Heart right ventricle (tissue), 16 donors: ENCODE results near the gene PHKA1. TPM values are rescaled to one million over a fixed set of nuclear protein-coding genes. Genes with fewer than 3 reads are reported as not detected.
"Not testable (repeated sequence)": the region's sequence is repeated elsewhere in the genome, so short reads cannot be mapped to it uniquely, and the experiment has no call there.

ENCODE experiments used
- ATAC-seq, 8 donors: fragments of 200-7000 bp; cut with Tn5 transposase; one replicate each; pipeline ENCODE4 v1.9.1; 2020; ENCODE audit warnings: mild to moderate bottlenecking in 8 of 8, moderate library complexity in 8 of 8, moderate number of reproducible peaks in 1 of 8
- DNase-seq, 2 donors: peaks; one replicate each; pipeline ENCODE4 v3.0.0-alpha.2; 2020
- H3K27ac ChIP-seq, 10 donors: fragments of 200-600 bp; sonication (generic) in 2 of 10; one replicate each; pipeline versions ENCODE4 v1.5.0 to v1.8.0; 2020 to 2022; ENCODE audit warnings: mild to moderate bottlenecking in 3 of 10
- H3K27me3 ChIP-seq, 7 donors: fragments of 200-600 bp; one replicate each; pipeline ENCODE4 v1.8.0; 2021 to 2022; ENCODE audit warnings: mild to moderate bottlenecking in 2 of 7
- H3K36me3 ChIP-seq, 9 donors: fragments of 200-600 bp; sonication (generic) in 1 of 9; one replicate each; pipeline versions ENCODE4 v1.5.0 to v1.8.0; 2020 to 2022; ENCODE audit warnings: mild to moderate bottlenecking in 2 of 9
- H3K4me1 ChIP-seq, 9 donors: fragments of 200-600 bp; sonication (generic) in 1 of 9; one replicate each; pipeline versions ENCODE4 v1.5.0 to v1.8.0; 2020 to 2022; ENCODE audit warnings: mild to moderate bottlenecking in 4 of 9
- H3K4me3 ChIP-seq, 10 donors: fragments of 200-600 bp; sonication (generic) in 2 of 10; one replicate each; pipeline versions ENCODE4 v1.5.0 to v1.8.0; 2020 to 2022; ENCODE audit warnings: mild to moderate bottlenecking in 7 of 10, moderate library complexity in 2 of 10
- H3K9me3 ChIP-seq, 11 donors: fragments of 200-600 bp in 10 of 11; sonication (generic) in 2 of 11; one replicate each; pipeline versions ENCODE4 v1.5.0 to v1.8.0; 2013 to 2022; ENCODE audit warnings: mild to moderate bottlenecking in 2 of 11, control low read depth in 1 of 11, moderate library complexity in 1 of 11
- CTCF ChIP-seq, 9 donors: fragments of 200-600 bp; sonication (generic) in 2 of 9; IDR thresholded peaks; one replicate each; pipeline versions ENCODE4 v1.5.0 to v1.8.0; 2021 to 2022; ENCODE audit warnings: antibody characterized with exemption in 9 of 9, mild to moderate bottlenecking in 5 of 9, moderate library complexity in 1 of 9
- WGBS, 2 donors: extraction: QIAGEN DNeasy Blood & Tissue Kit; methylation state at CpG; one replicate each; pipeline ENCODE4 v1.1.7; 2013; ENCODE audit warnings: inconsistent platforms in 1 of 2; 5-methylcytosine and 5-hydroxymethylcytosine counted together
- intact Hi-C, 10 donors: fragments of 100-400 bp; cut with DNase I; formaldehyde crosslinking; loops; one replicate each; pipeline versions ENCODE4 v1.11.1 to v1.14.2; 2022
- polyA plus RNA-seq, 2 donors: library from polyadenylated mRNA; stranded (reverse); fragments of 200-250 nt; gene quantifications; one replicate each; pipeline ENCODE4 v1.2.3, GENCODE V29; 2013
- total RNA-seq, 10 donors: library from RNA; stranded (reverse); fragmentation: NEBNext Ultra II Directional in 3 of 10; extraction: Animal tissue kit (Norgen Biotek cat#: 25700) in 3 of 10; gene quantifications; one replicate each; pipeline versions ENCODE4 v1.2.1 to v1.2.4, GENCODE V29; 2021 to 2023
- donor health status: Arrhythmogenic right ventricular cardiomyopathy.
- donor health status: ischemic (EF 13 %, LVEDD 7.1; RV severe dilation, severe dysfunction).
- donor health status: healthy with polysubstance abuse.
- donor health status: DM: no; HTN: yes; CAD: no.
- donor health status: DM: no; HTN: no; CAD: no.
- donor health status: ischemic (EF 25% LVEDD 6.9; RV normal size, moderate dysfunction).
- donor health status: ischemic (EF 25% LVEDD 5.7; RV mildly dilated, moderate dysfunction).
- donor health status: healthy.
- donor health status: DM: yes; HTN: yes; CAD: no.
- donor health status: Ischemic cardiomyopathy.
- donor health status: ischemic (EF 35%, LVEDD 5.7; RV mildly dilated, moderate dysfunction).
- donor health status: nonischemic (EF 11% LVEDD 7.7; RV severe dilation, severe dysfunction).
- donor health status: DM: yes; HTN: yes; CAD: no.
- donor health status: PGD.
- donor health status: ischemic (EF 29% LVEDD 5.4; RV normal size, mild dysfunction).
- donor health status: nonischemic (EF 23%, LVEDD 6.1; RV moderate dilation, normal function).

PHKA1 gene
- total and polyA plus RNA-seq, 12 donors, result 2.6 to 26.2 (median 15.3) TPM

DNA sequence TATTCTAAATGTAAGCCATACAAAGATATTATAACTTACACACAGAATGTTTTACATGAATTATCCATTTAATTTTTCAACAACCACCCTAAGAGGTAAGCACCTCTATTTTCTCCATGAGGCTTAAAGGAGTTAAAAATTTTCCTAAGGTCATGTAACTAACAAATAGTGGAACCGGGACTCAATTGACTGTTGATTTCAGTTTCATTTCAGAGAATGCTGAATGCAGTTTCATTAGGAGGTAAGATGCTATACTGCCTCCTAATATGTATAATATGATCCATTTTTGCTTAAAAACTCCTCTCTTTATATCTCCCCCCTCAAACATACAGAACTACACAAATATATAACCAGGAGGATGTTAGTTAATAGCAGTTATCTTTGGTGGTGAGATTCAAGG is 29.1 kb downstream of the PHKA1 start:
- intact Hi-C loops, result no loop called here
- peaks cover 0 to 24% (median 0%) of the 10 kb centered on the region in 7 donors for H3K27me3 ChIP-seq
- H3K4me1 ChIP-seq, result no peaks in the 10 kb centered on the region
- TF ChIP-seq CTCF (IDR thresholded peaks at IDR 0.05), result no peak
- peaks cover 0 to 11% (median 0%) of the 10 kb centered on the region in 9 donors for H3K36me3 ChIP-seq
- no peaks in the 10 kb centered on the region for H3K9me3 ChIP-seq
- ATAC-seq, result no peak
- no peak for DNase-seq
- no peak overlapping the region for H3K4me3 ChIP-seq
- WGBS, 2 donors, result 59 to 89% methylated on average over 1 of the region's 1 CpG
- no peak overlapping the region for H3K27ac ChIP-seq

GRCh38 chrX:72683631-72684030 is 30.5 kb downstream of the PHKA1 start:
- H3K27ac ChIP-seq, result no peak overlapping the region
- H3K4me3 ChIP-seq, result no peak overlapping the region
- WGBS, 2 donors, result 97 to 100% methylated on average over 1 of the region's 1 CpG
- H3K9me3 ChIP-seq, result no peaks in the 10 kb centered on the region
- H3K36me3 ChIP-seq, result peaks cover 0 to 11% (median 0%) of the 10 kb centered on the region in 9 donors
- no peak for ATAC-seq
- intact Hi-C loops, result no loop called here
- TF ChIP-seq CTCF (IDR thresholded peaks at IDR 0.05), result no peak
- peaks cover 0 to 24% (median 0%) of the 10 kb centered on the region in 7 donors for H3K27me3 ChIP-seq
- no peak for DNase-seq
- H3K4me1 ChIP-seq, result no peaks in the 10 kb centered on the region

GRCh38 chrX:72676465-72676864 is 37.6 kb downstream of the PHKA1 start:
- H3K27ac ChIP-seq, result no peak overlapping the region

GRCh38 chrX:72673951-72674350 is 40.2 kb downstream of the PHKA1 start:
- WGBS, 2 donors, result 57 to 92% methylated on average over 1 of the region's 1 CpG
- H3K4me1 ChIP-seq, result not testable (repeated sequence)

More at GRCh38 chrX:72676465-72676864, 37.6 kb downstream of the PHKA1 start:
- WGBS, 2 donors, result 94 to 96% methylated on average over 2 of the region's 2 CpGs
- no peak for DNase-seq
- TF ChIP-seq CTCF (IDR thresholded peaks at IDR 0.05), result no peak
- Histone ChIP-seq H3K4me1 (no peaks in the 10 kb centered on the region), H3K9me3 (no peaks in the 10 kb centered on the region), H3K4me3 (no peak overlapping the region), H3K27me3 (peaks cover 0 to 10% (median 0%) of the 10 kb centered on the region in 7 donors), H3K36me3 (no peaks in the 10 kb centered on the region)
- intact Hi-C loops, result no loop called here
- no peak for ATAC-seq

DNA sequence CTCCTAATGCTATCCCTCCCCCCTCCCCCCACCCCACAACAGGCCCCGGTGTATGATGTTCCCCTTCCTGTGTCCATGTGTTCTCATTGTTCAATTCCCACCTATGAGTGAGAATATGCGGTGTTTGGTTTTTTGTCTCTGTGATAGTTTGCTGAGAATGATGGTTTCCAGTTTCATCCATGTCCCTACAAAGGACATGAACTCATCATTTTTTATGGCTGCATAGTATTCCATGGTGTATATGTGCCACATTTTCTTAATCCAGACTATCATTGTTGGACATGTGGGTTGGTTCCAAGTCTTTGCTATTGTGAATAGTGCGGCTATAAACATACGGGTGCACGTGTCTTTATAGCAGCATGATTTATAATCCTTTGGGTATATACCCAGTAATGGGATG is 44.6 kb downstream of the PHKA1 start:
- H3K27ac ChIP-seq, DNase-seq, H3K9me3 ChIP-seq, H3K4me3 ChIP-seq, H3K36me3 ChIP-seq, intact Hi-C loops, H3K27me3 ChIP-seq, ATAC-seq, H3K4me1 ChIP-seq: not testable (repeated sequence)
- 95 to 96% methylated on average over 4 of the region's 5 CpGs for WGBS, 2 donors

More at GRCh38 chrX:72673951-72674350, 40.2 kb downstream of the PHKA1 start:
- H3K27ac ChIP-seq, H3K27me3 ChIP-seq, DNase-seq, H3K9me3 ChIP-seq, H3K4me3 ChIP-seq, H3K36me3 ChIP-seq, intact Hi-C loops, ATAC-seq: not testable (repeated sequence)
